Activated CD4-positive, CD25-positive, alpha-beta regulatory T cell treated with anti-CD3 and anti-CD28 coated beads, Interleukin-2, amount 50 U/mL, for 16 hours (primary cell): ENCODE measurements around the gene BAIAP2.

Experiments used
- DNase-seq: peaks from one replicate; pipeline ENCODE4 v3.0.0-alpha.2; 2020; ENCODE audit warnings: low read depth, low spot score

The BAIAP2 gene

DNA sequence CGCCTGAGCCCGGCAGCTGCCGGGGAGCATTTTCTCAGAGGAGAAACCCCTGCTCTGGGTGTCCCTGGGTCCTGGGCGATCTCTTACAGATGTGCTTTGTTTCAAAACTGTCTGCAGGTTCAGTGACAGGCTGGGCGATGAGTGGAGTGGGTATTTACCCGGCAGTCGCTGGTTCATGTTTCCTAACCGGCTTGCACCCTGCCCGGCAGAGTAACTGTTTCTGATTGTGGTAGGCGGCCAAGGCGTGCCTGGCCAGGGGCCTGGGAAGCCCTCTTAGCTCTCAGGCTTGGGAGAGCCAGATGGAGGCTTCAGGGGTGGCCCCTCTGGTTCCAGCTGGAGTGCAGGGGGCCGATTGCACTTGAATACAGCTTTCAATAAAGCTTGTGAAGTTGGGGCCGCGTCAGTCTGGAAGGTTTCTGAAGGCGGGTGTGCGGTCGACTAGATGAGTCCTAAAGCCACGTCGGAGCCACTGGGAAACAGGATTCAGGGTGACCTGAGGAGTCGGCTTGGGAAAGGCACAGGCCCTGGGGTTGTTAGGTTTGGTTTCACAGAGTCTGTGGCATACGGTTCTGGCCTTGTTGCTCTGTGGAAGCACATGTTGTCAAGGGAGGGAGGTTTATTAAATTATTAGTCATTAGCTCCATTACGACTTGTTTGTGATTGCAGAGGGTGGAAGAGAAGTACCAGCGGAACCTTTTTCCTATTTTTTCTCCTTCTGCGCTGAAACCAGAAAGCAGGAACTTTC, 1.4 kb downstream of the BAIAP2 start:
- DNase-seq: no peak

DNA sequence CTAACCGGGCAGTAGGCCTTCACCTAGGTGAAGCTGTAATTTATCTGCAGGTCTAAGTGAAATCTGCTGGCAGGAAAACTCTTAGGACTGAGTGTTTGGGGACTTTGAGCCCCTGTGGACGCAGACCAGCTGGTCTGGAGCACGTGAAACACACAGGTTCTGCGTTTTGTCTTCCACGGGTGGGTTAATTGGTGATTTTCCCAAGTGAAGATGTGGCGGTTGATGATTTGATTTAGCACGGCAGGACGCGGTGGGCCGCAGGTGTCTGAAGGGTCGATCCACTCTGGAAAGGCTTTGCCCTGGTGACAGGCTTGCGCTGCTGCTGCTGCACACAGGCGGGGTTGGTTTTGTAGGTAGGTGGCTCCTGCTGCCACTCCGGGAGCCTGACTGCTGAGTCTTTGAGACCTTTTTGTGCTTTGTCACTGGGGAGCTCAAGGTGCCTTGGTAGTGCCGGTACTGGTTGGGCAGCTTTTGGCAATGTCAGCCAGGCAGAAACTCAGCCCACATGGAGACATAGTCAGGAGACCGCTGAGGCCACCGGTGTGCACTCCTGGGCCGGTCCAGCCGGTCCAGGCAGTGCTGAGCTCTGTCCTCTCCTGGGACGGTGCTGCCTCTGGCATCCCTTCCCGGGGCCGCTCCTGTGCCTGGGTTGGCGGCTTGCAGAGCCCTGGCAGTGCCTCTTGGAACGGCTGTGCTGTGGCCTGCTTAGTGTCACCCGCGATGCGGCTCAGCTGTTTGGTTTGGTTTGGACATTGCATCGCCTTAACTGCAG, 2.3 kb downstream of the BAIAP2 start:
- DNase-seq: no peak

DNA sequence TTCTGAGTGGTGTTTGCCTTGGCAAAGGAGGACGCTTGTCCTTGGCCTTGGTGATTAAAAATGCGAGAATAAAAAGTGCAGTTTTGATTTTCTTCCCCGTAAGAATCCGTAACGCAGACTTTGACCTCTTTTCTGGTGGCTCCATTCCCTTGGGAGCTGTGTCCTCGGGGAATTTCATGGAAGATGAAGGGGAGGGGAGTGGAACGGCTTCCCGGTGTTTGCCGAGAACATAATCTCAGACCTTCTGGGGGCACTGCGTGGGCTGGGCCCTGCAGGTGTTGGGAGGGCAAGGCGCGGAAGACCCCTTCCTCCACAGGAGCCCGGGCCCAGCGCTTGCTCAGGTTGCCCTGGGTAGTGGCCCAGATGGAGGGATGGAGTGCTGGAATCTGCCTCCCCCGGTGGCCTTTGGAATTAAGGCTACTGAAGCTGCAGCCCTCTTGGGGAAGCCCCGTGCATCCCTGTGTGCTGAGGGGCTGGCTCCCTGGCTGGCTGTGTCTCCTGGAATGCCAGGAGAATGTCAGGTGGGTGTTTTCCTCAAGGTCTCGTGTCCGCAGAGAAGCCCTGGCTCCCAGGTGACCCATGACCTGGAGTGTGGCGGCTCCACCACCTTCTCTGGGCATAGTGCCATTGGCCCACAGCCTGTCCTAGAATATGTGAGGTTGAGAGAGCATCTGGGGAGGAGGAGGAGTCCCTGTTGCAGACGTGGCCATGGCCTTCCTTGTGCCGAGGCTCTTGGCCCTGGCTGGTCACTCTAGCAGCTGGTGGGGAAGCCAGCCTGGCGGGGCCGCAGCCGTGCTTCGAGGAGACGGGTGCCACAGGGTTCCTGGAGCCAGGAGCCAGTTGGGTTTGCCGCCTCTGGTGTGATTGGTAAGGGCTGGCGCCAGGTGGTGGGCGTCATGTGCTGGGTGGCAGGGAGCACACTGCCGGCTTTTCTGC, 3.1 kb downstream of the BAIAP2 start:
- no peak for DNase-seq

DNA sequence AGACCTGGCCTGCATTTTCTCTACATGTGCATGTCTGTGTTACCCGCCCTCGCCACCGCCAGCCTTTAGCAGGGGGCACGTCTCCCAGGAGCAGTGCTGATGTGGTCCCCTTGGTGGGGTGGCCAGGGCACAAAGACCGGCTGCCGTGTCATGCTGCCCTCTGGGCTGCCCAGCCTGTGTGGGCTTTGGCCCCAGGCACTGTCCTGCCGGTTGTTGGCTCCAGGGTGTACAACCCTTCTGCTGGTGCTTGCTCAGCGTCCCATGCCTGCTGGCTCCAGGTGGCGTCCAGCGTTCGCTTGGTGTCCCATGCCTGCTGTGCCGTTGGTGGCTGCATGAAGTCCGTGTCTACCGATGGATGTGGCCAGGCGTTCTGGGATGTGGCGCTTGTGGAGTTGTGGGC, 4.1 kb downstream of the BAIAP2 start:
- DNase-seq: no peak

DNA sequence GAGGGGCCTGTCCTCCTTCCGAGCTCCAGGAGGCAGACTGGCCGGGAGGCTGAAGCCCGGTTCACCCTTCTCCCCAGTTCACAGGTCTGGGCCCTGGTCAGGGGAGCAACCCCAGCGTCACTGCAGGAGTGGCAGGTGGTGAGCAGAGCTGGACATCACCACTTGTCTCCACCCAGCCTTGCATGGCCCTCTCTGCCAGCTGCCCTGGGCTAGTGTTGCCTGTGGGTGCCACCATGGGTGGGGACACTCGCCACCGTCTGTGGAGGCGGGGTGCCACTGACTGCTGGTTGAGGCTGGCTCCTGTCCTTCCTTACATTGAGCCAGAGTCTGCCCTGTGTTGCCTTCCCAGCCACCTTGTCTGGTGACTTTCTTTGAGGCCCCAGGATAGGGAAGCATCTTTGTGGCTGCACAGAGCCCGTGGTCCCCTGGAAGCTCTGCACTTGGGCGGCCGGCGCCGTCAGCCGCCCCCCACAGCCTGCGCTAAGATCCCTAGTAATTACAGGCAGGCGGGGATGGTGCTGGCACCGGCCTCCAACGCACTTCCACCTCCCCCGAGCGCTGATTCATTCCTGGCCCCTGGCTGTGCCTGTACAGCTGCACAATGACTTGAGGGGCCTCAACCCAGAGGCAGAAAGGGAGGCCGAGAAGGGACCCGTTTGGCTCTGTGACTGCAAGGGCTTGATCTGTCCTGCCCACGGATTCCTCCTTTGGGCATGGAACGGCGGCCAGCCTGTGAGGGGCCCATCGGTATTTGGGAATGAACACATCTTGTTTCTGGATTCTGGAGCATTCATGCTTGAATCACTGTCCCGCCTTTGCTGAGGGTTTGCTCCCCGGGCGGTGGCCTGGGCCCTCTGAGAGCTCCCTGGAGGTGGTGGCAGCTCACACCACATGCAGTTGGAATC, 5.2 kb downstream of the BAIAP2 start:
- no peak for DNase-seq

DNA sequence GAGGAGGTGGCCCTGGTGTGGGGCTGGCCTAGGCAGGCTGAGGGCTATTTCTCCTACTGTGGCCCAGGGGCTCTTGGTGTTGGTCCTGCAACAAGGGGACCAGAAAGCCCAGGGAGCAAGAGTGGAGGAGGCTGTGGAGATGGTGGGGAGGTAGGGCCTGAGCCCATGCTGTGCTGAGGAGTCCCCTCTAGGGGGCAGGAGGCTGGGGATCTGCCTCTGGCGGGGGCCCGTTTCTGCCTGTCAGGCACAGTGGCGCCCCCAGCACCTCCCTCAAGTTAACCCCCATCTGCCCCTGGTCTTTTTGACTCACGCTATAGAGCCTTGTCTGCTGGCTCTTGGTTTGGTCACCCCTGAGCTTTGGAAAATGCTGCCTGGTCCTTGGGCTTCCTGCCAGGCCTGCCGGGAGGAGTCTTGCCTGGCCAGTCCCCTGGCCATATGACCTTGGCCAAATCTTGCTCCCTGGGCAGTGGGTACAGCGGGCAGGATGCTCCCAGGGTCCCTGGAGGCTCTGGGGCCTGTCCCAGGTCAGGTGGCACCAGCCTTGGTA, 5.9 kb downstream of the BAIAP2 start:
- no peak for DNase-seq

DNA sequence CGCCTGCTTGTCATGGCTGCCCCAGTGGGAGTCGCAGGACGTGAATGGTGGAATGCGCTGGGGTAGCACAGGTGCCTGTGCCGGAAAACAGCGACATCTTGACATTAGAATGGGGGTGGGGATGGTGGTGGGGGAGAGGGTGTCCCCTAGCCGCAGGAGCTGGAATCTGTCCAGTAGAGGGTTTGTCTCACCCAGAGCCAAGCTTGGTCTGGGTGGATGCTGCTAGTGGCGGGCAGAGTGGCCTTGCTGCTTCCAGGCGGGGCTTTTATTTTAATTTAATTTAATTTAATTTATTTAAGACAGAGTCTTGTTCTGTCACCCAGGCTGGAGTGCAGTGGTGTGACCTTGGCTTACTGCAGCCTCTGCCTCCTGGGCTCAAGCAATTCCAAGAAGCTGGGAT, 7.7 kb downstream of the BAIAP2 start:
- DNase-seq: no peak

DNA sequence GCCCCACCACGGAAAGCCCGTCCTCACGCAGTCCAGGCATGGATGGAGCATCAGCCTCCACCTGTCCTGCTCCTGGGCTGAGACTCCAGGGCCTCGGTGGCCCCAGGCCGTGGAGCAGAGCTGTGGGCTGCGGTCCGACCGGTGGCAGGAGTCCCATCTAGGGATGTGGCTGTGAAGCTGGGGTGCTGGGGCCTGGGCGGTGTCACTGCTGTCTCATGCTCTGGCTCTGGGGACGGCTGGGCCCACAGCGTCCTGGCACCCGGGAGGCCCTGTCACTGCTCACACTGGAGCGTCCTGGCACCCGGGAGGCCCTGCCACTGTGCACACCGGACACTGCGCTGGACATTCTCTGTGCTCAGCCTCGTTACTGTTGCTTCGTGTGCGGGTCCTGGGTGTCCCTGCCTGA, 8.4 kb downstream of the BAIAP2 start:
- DNase-seq: no peak

DNA sequence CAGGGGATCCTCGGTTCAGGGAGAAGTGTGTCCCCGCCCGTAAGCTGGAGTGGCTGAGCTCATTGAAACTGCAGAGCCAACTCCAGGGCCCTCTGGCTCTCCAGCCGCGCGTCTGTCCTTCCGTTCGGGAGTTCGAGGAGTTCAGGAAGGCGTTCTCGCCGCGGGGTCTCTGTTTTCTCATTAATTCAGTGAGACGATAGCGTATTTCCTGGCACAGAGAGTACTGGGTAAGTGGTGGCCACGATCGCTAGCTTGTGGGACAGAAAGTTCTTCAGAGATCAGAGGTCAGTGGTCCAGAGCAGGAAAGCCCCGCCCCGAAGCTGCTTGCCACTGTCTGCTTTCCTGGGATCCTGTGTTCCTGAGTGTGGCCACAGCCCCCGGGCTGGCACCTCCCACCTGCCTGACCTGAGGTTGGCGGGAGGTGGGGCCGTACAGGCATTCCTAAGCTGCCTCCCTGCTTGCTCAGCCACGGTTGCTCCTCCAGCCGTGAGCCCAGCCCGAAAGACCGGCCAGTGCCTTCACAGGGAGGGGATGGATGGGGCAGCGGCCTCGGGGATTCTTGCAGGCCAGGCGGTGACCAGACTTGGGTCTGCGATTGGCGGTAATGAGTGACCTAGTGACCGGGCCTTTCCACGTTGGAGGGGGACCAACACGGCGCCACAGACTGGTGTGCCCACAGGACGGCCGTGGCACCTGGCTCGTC, 8.9 kb downstream of the BAIAP2 start:
- no peak for DNase-seq

DNA sequence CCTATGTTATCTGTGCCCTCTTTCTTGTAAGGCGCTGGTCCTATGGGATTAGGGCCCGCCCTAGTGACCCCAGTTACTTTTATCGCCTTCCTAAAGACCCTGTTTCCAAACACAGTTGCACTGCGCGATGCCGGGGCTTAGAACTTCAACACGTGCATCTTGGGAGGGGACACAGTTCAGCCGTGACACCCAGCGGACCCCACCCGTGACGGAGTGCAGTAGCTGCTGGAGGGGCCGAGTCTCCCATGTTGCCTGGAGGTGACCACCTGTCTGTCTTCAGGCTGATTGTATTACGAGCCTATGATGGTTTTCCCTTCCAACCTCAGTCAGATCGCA, 9.4 kb downstream of the BAIAP2 start:
- no peak for DNase-seq

DNA sequence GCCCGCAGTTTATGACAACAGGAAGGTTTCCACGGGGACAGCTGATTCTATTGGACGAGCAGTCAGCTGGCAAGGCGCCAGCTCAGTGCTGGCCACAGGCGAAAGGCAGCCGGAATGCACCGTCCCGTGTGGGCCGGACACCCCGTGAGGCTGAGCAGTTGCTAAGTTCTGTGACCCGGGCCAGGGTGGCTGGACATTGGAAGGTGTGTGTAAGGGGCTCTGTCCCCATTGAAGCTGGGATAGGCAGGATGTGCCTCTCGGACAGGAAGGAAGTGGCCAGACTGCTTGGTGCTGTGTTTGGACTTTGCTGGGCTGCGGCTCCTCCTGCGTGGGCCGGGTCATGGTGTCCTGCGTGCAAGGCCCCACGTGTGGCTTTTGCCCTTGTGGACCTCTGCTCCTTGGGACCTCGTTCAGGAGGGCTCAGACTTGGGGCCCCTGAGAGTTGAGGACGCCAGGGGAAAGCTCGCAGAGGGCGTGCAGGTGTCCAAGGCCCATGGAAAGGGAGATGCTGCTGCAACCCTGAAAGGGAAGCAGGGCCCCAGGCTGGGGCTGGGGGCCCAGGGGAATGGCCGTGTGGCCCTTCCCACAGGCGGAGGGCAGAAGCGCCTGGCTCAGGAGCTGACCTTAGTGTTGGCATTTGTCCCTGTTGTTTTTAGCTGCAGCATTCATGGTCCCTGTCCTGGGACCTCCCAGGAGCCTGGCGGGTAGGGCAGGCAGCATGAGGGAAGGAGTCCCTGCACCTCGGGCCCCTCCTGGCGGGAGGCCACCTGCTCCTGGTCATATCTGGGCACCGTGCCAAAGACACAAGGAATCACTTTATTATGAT, 10.0 kb downstream of the BAIAP2 start:
- DNase-seq: no peak

DNA sequence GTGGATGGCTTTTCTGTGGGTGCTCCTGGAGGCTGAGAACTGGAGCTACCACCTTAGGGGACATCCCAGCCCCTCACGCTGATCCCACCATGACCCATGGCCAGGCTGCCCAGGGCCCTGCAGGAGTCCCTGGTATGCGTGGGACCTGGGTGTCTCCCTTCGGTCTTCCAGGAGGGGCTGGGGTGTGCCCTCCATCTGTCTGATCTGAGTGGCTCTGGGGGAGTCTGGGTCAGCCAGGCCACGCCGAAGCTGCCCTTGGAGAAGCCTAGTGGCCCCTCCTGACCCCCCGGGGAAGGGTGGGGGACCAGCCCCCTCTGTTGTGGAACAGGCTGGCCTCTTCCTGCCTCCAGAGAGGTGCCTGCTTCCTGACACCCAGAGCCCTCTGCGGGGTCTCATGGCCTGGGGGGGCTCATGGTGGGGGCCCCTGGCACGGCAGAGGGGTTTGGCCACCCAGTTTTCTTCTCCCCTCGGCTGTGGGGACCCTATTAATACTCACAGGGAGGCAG, 10.7 kb downstream of the BAIAP2 start:
- DNase-seq: no peak

DNA sequence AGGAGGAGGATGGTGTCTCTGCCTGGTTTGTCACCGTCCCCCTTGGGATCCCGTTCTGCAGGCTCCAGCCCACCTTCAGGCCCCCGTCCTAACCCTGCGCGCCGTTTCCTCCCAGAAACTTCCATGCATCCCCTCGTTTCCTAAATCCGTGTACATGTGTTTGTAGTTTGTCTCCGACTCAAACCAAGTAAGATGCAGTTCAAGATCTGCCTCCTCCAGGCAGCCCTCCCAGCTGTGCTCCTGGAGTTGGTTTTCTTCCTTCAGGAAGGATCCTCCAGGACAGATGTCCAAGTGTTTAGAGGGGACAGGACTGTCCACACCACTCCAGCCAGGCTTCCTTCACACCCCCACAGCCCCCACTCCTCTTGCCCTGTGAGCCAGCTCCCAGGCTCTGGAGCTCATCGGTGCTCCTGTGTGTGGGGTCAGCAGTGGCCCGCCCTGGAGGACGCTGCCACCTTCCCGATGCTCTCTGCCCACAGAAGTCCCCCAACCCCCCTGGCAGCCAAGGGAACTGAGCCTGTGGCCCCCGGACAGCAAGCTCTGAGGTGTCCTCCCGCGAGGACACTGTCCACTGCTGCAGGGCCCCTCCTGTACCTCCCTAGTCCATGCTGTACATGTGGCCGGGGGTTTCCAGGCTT, 11.3 kb downstream of the BAIAP2 start:
- DNase-seq: no peak

DNA sequence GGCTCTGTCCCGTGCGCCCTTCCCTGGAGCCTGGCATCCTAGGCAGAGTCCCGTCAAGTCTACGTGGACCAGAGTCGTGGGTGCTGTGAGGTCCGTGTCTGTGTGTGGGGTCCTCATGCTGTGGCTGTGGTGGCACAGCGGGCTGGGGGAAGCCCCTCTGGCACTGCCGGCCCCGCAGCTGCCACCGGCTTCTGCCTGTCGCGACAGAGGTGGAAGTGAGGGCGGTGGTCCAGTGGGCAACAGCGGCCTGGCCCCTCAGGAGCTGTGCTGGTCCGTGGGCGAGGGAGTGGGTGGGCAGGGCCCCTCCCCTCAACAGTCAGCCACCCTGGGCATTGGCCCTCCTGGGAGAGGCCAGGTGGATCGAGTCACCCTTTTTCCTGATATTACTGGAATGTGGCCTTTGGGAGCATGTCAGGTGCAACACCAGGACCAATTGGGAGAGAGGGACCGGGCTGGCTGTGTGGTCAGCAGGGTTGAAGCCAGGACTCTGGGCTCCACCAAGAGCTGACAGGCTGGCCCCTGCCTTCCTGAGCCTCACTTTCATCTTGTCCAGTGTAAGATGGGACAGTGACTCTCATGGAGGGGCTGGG, 11.9 kb downstream of the BAIAP2 start:
- DNase-seq: no peak

DNA sequence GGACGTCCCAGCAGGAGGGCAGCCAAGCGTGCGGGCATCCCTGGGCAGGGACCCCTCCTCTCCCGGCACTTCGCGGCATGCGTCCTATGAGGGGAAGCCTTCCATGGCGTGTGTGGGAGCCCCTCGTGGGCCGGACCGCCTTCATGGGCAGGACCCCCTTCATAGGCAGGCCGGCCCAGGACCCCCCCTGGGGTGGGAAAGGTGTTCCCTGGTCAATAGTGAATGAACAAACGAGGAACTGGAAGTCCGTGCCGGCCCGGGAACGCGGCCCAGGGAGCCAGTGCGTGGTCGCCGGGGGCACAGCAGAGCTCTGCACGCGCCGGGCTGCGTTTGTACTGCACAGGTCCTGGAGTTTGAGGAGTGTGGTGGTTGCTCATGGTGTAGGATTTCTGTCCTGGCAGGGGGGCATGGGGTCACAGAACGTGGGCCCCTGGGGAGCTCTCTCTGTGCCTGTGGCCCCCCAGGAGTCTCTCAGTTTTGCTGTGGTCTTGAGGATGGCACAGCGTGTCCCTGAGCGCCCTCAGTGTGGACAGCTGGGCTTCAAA, 13.9 kb downstream of the BAIAP2 start:
- DNase-seq: no peak

DNA sequence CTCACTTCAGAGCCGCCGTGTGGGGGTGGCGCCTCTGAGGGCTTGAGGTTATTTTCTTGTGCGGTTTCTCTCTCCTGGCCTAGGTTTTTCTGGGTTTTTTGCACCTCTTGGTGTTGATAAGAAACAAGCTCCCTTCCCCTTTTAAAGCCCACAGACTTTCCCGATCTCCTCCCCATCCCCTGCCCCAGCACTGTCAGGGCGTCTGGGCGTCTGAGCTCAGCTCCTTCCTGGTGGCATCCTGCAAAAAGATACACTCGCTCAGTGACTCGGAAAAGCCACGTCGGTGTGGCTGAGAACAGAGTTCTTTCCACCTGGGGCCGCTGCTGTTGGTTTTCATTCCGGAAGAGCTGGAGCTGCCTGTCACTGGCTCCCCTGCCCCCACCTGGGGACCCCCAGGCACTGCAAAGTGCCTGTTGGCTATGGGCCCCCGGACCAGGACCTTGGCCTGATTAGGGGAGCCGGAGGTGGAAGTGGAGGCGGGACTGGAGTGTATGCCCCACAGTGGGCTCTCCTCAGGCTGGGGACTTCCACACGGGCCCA, 14.5 kb downstream of the BAIAP2 start:
- no peak for DNase-seq

DNA sequence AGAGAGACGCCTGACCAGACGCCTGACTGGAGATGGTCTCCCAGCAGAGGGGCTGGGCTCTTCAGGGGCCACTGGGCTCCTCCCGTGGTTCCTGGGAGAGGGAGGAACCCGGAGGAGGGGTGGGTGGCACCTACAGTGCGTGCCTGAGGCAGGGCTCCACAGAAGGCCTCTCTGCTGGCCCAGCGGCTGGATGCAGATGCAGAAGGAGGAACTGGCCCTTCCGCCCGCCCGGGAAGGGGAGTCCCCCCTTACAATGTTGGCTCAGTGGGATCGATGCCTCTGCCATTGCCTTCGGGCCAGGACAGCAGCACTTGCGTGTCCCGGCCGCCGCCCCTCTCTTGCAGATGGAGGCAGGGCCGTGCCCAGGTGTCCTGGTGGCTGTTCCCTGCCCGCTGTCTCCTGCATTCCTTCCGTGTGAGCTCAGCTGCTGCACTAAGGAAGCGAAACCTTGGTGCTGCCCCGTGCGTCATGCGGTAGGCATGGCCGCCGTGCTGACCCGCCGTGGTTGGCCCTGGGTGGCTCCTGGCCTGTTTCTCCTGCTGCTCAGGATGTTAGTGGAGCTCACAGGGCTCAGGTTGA, 15.1 kb downstream of the BAIAP2 start:
- DNase-seq: no peak
